Neural cell (in vitro differentiated cells): ENCODE measurements around the gene SEC14L1. TPM values are rescaled to one million over a fixed set of nuclear protein-coding genes. Genes with fewer than 3 reads are reported as not detected.

Source experiments
- H2AFZ ChIP-seq: fragments of 200-600, 300-800 bp; sonication (generic), shearing (Covaris generic); 2 replicates; pipeline ENCODE4 v1.6.0; 2014; ENCODE audit warnings: low read depth, mild to moderate bottlenecking, antibody characterized with exemption, low read length, moderate library complexity
- H3F3A ChIP-seq: fragments of 200-600 bp; shearing (Covaris generic); 2 replicates; pipeline ENCODE4 v1.6.1; 2016; ENCODE audit warnings: mild to moderate bottlenecking, moderate library complexity, mixed read lengths, antibody characterized with exemption, low read length; ENCODE audit not compliant: insufficient read depth, poor library complexity, severe bottlenecking
- H3K27ac ChIP-seq: fragments of 200-600, 300-800 bp; sonication (generic), shearing (Covaris generic); 2 replicates; pipeline ENCODE4 v1.5.1; 2014; ENCODE audit warnings: mild to moderate bottlenecking, low read length, moderate library complexity
- H3K27me3 ChIP-seq: fragments of 300-800, 200-600 bp; sonication (generic), shearing (Covaris generic); 2 replicates; pipeline ENCODE4 v1.6.0; 2014; ENCODE audit warnings: mild to moderate bottlenecking, low read depth, low read length, moderate library complexity; ENCODE audit not compliant: insufficient read depth
- H3K36me3 ChIP-seq: fragments of 300-800, 200-600 bp; sonication (generic), shearing (Covaris generic); 2 replicates; pipeline ENCODE4 v1.5.1; 2014; ENCODE audit warnings: mild to moderate bottlenecking, antibody characterized with exemption, low read length, moderate library complexity; ENCODE audit not compliant: insufficient read depth
- H3K4me2 ChIP-seq: fragments of 300-800, 200-600 bp; sonication (generic), shearing (Covaris generic); 2 replicates; pipeline ENCODE4 v1.6.0; 2014; ENCODE audit warnings: mild to moderate bottlenecking, low read length
- H3K4me3 ChIP-seq: fragments of 300-800, 200-600 bp; sonication (generic), shearing (Covaris generic); 2 replicates; pipeline ENCODE4 v1.5.1; 2014; ENCODE audit warnings: mild to moderate bottlenecking, low read length, moderate library complexity
- H3K79me2 ChIP-seq: fragments of 200-600 bp; shearing (Covaris generic); replicated peaks from 2 replicates; pipeline ENCODE4 v1.6.0; 2014; ENCODE audit warnings: mild to moderate bottlenecking, low read length, moderate library complexity; ENCODE audit not compliant: insufficient read depth
- H3K9ac ChIP-seq: fragments of 300-800, 200-600 bp; sonication (generic), shearing (Covaris generic); 2 replicates; pipeline ENCODE4 v1.6.1; 2016; ENCODE audit warnings: mild to moderate bottlenecking, low read length, mixed read lengths
- H3K9me2 ChIP-seq: fragments of 200-600 bp; shearing (Covaris generic); 2 replicates; pipeline ENCODE4 v1.6.1; 2016; ENCODE audit warnings: mild to moderate bottlenecking, low read length, mixed read lengths; ENCODE audit not compliant: insufficient read depth
- H3K9me3 ChIP-seq: fragments of 200-600, 300-800 bp; sonication (generic), shearing (Covaris generic); 2 replicates; pipeline ENCODE4 v1.6.1; 2016; ENCODE audit warnings: mild to moderate bottlenecking, mixed run types, low read length, moderate library complexity, mixed read lengths
- H4K20me1 ChIP-seq: fragments of 200-600 bp; shearing (Covaris generic); 2 replicates; pipeline ENCODE4 v1.6.1; 2016; ENCODE audit warnings: mild to moderate bottlenecking, mixed run types; ENCODE audit not compliant: insufficient read depth
- CTCF ChIP-seq: fragments of 450-650 bp; IDR thresholded peaks from 2 replicates; pipeline ENCODE4 v1.5.1; 2014; ENCODE audit warnings: antibody characterized with exemption, mild to moderate bottlenecking, moderate library complexity; ENCODE audit not compliant: poor library complexity, severe bottlenecking
- EP300 ChIP-seq: fragments of 450-650 bp; conservative IDR thresholded peaks from 2 replicates; pipeline ENCODE4 v1.6.1; 2014; ENCODE audit warnings: antibody characterized with exemption, mild to moderate bottlenecking, moderate library complexity; ENCODE audit not compliant: poor library complexity, severe bottlenecking
- EZH2 ChIP-seq: fragments of 200-600, 300-800 bp; shearing (Covaris generic), sonication (generic); IDR thresholded peaks from 2 replicates; pipeline ENCODE4 v1.6.1; 2014; ENCODE audit warnings: antibody characterized with exemption, low read length, borderline replicate concordance, mild to moderate bottlenecking; ENCODE audit not compliant: insufficient read depth, poor library complexity, severe bottlenecking
- MXI1 ChIP-seq: fragments of 450-650 bp; conservative IDR thresholded peaks from 2 replicates; pipeline ENCODE4 v1.6.1; 2014; ENCODE audit warnings: antibody characterized with exemption, mild to moderate bottlenecking; ENCODE audit not compliant: poor library complexity, severe bottlenecking
- POLR2AphosphoS5 ChIP-seq: IDR thresholded peaks from 2 replicates; pipeline ENCODE4 v1.6.1; 2012
- RAD21 ChIP-seq: fragments of 450-650 bp; conservative IDR thresholded peaks from 2 replicates; pipeline ENCODE4 v1.6.1; 2014; ENCODE audit warnings: antibody characterized with exemption, mild to moderate bottlenecking, moderate library complexity
- REST ChIP-seq: IDR thresholded peaks from 2 replicates; pipeline ENCODE4 v1.6.1; 2012; ENCODE audit warnings: borderline replicate concordance
- SMC3 ChIP-seq: fragments of 450-650 bp; conservative IDR thresholded peaks from 2 replicates; pipeline ENCODE4 v1.6.1; 2014; ENCODE audit warnings: antibody characterized with exemption, mild to moderate bottlenecking, moderate library complexity; ENCODE audit not compliant: poor library complexity
- TAF1 ChIP-seq: IDR thresholded peaks from 2 replicates; pipeline ENCODE4 v1.6.1; 2012; ENCODE audit warnings: low read depth
- polyA plus RNA-seq: library from polyadenylated mRNA; depleted of rRNA; stranded (reverse); fragments of >200 nt; gene quantifications from 2 replicates; pipeline ENCODE4 v1.2.3, GENCODE V29; 2014

SEC14L1 gene
- polyA plus RNA-seq, 1 donor from 2014 or later: 40.4 TPM

- Histone ChIP-seq H3K27me3 (no peaks in the 10 kb centered on the region), H3K9me2 (no peaks in the 10 kb centered on the region), H3K4me3 (no peak overlapping the region), H3K9me3 (no peaks in the 10 kb centered on the region), H3K27ac (no peak overlapping the region), H2AFZ (no peak overlapping the region), H4K20me1 (no peaks in the 10 kb centered on the region), H3K79me2 (no peaks in the 10 kb centered on the region), H3K4me2 (no peak overlapping the region), H3F3A (no peaks in the 10 kb centered on the region), H3K9ac (no peak overlapping the region), H3K36me3 (no peaks in the 10 kb centered on the region)
- TF ChIP-seq EZH2: no peak
- no peak for TF ChIP-seq EP300
- no peak for TF ChIP-seq CTCF
- no peak for TF ChIP-seq REST
Measured at GRCh38 chr17:77125432-77125901, 15.3 kb upstream of the SEC14L1 start.

- H3K9me3 ChIP-seq: no peaks in the 10 kb centered on the region
- H3K4me2 ChIP-seq: no peak overlapping the region
- H3K27me3 ChIP-seq: no peaks in the 10 kb centered on the region
- no peak overlapping the region for H3K9ac ChIP-seq
- TF ChIP-seq POLR2AphosphoS5: no peak
- H3K4me3 ChIP-seq: no peak overlapping the region
- H3K36me3 ChIP-seq: no peaks in the 10 kb centered on the region
- H3K79me2 ChIP-seq: no peaks in the 10 kb centered on the region
- H3K27ac ChIP-seq: no peak overlapping the region
- no peak overlapping the region for H2AFZ ChIP-seq
- H3K9me2 ChIP-seq: no peaks in the 10 kb centered on the region
- no peaks in the 10 kb centered on the region for H3F3A ChIP-seq
- H4K20me1 ChIP-seq: no peaks in the 10 kb centered on the region
Measured at GRCh38 chr17:77126519-77126918, 14.2 kb upstream of the SEC14L1 start.

GRCh38 chr17:77127735-77128361 is 12.9 kb upstream of the SEC14L1 start:
- H3K4me3 ChIP-seq: no peak overlapping the region
- no peaks in the 10 kb centered on the region for H3K27me3 ChIP-seq
- no peak for TF ChIP-seq RAD21
- no peak for TF ChIP-seq TAF1
- no peak for TF ChIP-seq EP300
- TF ChIP-seq SMC3: no peak
- TF ChIP-seq EZH2: no peak
- TF ChIP-seq CTCF: no peak
- no peak for TF ChIP-seq POLR2AphosphoS5
- TF ChIP-seq REST: no peak
- no peak for TF ChIP-seq MXI1
- H2AFZ ChIP-seq: no peak overlapping the region
- H3K4me2 ChIP-seq: no peak overlapping the region
- H3K36me3 ChIP-seq: no peaks in the 10 kb centered on the region
- no peaks in the 10 kb centered on the region for H3K9me2 ChIP-seq
- H3K9ac ChIP-seq: no peak overlapping the region
- no peak overlapping the region for H3K27ac ChIP-seq
- H4K20me1 ChIP-seq: no peaks in the 10 kb centered on the region
- no peaks in the 10 kb centered on the region for H3K79me2 ChIP-seq
- no peaks in the 10 kb centered on the region for H3F3A ChIP-seq
- no peaks in the 10 kb centered on the region for H3K9me3 ChIP-seq
